T-helper 2 cell treated with Interferon-gamma antibody and Interleukin-4, amounts not matched to agents 5 μg/mL and 100 μg/mL, for 36 hours (primary cell): ENCODE measurements around the gene SOX18.
A peak's percentile ranks its signal among the peaks of the same experiment; 100 is the strongest.
"Not testable (repeated sequence)": the region's sequence is repeated elsewhere in the genome, so short reads cannot be mapped to it uniquely, and the experiment has no call there.

Experiments used
- DNase-seq: peaks from one replicate; pipeline ENCODE4 v3.0.0; 2021; ENCODE audit warnings: low spot score
- H3K27ac Mint-ChIP-seq: one replicate; pipeline ENCODE4 v1.8.0; 2021; ENCODE audit warnings: mild to moderate bottlenecking, mixed read lengths
- H3K27me3 Mint-ChIP-seq: one replicate; pipeline ENCODE4 v1.8.0; 2021; ENCODE audit warnings: low read depth, mixed read lengths
- H3K36me3 Mint-ChIP-seq: one replicate; pipeline ENCODE4 v1.8.0; 2021; ENCODE audit warnings: low read depth, mixed read lengths
- H3K4me1 Mint-ChIP-seq: one replicate; pipeline ENCODE4 v1.8.0; 2021; ENCODE audit warnings: low read depth, mixed read lengths
- H3K4me3 Mint-ChIP-seq: one replicate; pipeline ENCODE4 v1.8.0; 2022; ENCODE audit warnings: mild to moderate bottlenecking, moderate library complexity, mixed read lengths
- H3K9me3 Mint-ChIP-seq: one replicate; pipeline ENCODE4 v1.8.0; 2021; ENCODE audit warnings: mixed read lengths

Gene SOX18

DNA sequence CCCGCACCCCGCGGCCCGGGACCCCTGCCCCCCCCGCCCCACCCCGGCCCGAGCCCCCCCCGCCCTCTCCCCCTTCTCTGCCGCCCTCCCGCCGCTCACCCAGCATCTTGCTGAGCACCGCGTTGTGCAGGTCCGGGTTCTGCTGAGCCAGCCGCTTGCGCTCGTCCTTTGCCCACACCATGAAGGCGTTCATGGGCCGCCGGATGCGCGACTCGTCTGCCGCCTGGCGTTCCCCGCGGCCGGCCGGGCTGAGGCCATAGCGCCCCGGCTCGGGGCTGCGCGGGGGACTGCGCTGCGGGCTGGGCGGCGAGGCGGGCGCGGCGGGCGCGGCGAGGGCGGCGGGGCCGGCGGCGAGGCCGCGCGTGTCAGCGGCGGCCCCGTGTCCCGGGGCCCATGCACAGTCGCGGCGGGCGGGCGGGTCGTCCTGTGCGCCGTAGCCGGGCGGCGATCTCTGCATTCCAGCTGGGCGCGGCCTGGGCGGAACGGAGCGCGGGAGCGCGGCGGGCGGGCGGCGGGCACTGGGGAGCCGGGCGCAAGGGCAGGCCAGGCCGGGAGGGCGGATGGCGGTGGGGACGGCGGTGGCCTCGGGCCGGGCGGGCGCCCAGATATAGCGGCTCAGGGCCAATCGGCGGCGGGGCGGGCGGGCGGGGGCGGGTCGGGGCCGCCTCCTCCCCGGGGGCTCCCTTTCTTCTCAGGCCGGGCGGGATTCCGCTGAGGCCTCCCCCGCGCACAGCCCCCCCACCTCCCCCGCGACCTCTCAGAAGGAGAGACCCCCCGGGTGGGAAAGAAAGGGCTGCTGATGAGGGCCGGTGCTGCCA, at the start of gene SOX18:
Gene SOX18, minus strand, starts transcription at position 580 of the 818 bp plus-strand sequence. Its CDS starts 123 bp downstream, at position 457.
- peaks cover 12% of the 10 kb centered on the region for H3K4me1 Mint-ChIP-seq
- H3K36me3 Mint-ChIP-seq, result no peaks in the 10 kb centered on the region
- H3K27ac Mint-ChIP-seq, result no peak within 1 kb of the TSS
- DNase-seq, result peak; percentile 33
- peak within 1 kb of the TSS; percentile 54 for H3K4me3 Mint-ChIP-seq
- H3K9me3 Mint-ChIP-seq, result no peaks in the 10 kb centered on the region
- peaks cover 43% of the 10 kb centered on the region for H3K27me3 Mint-ChIP-seq

DNA sequence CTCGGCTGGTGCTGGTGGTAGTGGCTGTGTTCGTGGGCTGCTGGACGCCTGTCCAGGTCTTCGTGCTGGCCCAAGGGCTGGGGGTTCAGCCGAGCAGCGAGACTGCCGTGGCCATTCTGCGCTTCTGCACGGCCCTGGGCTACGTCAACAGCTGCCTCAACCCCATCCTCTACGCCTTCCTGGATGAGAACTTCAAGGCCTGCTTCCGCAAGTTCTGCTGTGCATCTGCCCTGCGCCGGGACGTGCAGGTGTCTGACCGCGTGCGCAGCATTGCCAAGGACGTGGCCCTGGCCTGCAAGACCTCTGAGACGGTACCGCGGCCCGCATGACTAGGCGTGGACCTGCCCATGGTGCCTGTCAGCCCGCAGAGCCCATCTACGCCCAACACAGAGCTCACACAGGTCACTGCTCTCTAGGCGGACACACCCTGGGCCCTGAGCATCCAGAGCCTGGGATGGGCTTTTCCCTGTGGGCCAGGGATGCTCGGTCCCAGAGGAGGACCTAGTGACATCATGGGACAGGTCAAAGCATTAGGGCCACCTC, 49.1 kb upstream of the SOX18 start:
- Mint-ChIP-seq H3K4me1 (no peaks in the 10 kb centered on the region), H3K36me3 (no peaks in the 10 kb centered on the region), H3K9me3 (peaks cover 5% of the 10 kb centered on the region), H3K4me3 (no peak overlapping the region), H3K27ac (no peak overlapping the region), H3K27me3 (peaks cover 20% of the 10 kb centered on the region)
- no peak for DNase-seq

DNA sequence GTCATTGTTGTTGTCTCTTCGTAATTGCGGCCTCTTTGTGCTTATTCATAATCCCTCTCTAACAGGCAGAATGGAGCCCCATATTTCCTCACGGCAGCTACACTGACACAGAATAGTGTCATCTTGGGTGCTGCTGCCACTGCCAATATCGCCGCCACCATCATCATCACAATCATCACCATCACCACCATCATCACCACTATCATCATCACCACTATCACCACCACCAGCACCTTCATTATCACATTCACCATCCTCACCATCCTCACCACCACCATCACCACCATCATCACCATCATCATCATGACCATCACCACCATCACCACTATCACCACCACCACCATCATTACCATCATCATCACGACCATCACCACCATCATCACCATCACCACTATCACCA, 47.1 kb upstream of the SOX18 start:
- Mint-ChIP-seq H3K9me3 (peaks cover 5% of the 10 kb centered on the region), H3K27ac (no peak overlapping the region), H3K4me3 (no peak overlapping the region), H3K27me3 (peaks cover 10% of the 10 kb centered on the region), H3K4me1 (no peaks in the 10 kb centered on the region), H3K36me3 (no peaks in the 10 kb centered on the region)
- no peak for DNase-seq

DNA sequence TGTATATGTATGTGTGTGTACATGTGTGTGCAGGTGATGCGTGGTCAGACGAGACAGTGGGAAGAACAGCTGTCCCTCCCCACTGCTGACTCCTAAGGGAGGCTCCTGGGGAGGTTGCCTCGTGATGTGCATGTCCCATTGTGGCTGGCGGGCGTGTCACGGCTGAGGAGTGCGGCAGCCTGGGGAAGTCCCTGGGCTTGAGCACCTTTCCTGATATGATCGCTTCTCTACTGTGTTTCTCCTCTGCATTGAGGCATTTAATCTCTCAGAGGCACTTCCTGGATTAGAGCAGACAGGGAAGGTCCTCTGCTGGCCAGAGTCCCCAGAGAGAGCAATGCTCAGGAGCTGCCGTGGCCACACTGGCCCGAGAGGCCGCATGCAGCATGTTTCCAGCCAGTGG, 46.5 kb upstream of the SOX18 start:
- DNase-seq, result no peak
- no peak overlapping the region for H3K27ac Mint-ChIP-seq
- peaks cover 5% of the 10 kb centered on the region for H3K9me3 Mint-ChIP-seq
- peaks cover 4% of the 10 kb centered on the region for H3K27me3 Mint-ChIP-seq
- H3K4me1 Mint-ChIP-seq, result no peaks in the 10 kb centered on the region
- H3K36me3 Mint-ChIP-seq, result no peaks in the 10 kb centered on the region
- no peak overlapping the region for H3K4me3 Mint-ChIP-seq

DNA sequence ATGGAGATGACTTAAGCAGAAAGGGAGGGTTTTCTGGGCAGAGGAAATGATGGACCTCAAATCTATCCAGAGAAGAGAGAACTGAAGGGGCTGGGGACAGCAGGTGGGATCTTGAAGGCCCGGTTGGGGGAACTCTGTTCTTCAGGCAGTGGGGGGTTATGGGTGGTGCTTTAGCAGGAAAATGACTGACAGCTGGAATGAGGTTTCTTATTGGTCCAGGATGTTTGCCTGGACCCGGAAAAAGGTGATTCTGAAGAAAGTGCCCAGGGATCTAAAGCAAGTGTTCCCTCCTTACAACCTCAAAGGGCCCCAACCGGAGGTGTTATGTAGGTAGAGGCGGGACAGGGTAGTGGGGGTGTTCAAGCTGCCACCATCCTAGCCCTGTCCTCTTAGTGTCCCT, 46.0 kb upstream of the SOX18 start:
- Mint-ChIP-seq H3K36me3 (no peaks in the 10 kb centered on the region), H3K4me1 (no peaks in the 10 kb centered on the region), H3K27me3 (no peaks in the 10 kb centered on the region), H3K27ac (no peak overlapping the region), H3K9me3 (peaks cover 5% of the 10 kb centered on the region), H3K4me3 (no peak overlapping the region)
- DNase-seq, result no peak

DNA sequence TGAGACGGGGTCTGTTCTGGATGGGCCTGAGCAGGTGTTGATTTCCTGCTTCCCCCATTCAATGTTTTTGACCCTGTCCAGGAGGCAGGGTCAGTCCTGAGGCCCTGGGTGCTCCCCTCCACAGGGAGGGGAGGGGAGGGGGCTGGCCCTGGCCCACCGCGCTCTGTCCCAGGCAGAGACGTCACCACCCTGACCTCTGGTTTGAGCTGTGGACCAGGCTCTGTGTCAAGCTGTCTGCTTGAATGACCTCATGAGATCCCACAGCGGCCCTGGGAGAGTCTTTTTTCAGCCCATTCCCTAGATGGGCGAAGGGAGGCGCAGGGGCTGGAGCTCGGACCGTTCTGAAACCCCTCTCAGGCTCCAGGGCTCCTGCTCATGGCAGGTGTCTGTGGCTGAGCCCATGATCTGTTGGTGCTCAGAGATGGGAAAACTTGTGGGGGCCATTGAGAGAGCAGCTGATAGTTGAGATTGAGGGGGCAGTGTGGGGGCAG, 43.6 kb upstream of the SOX18 start:
- Mint-ChIP-seq H3K27ac (no peak overlapping the region), H3K9me3 (peaks cover 5% of the 10 kb centered on the region), H3K4me1 (no peaks in the 10 kb centered on the region), H3K36me3 (no peaks in the 10 kb centered on the region), H3K4me3 (no peak overlapping the region), H3K27me3 (peaks cover 5% of the 10 kb centered on the region)
- no peak for DNase-seq

DNA sequence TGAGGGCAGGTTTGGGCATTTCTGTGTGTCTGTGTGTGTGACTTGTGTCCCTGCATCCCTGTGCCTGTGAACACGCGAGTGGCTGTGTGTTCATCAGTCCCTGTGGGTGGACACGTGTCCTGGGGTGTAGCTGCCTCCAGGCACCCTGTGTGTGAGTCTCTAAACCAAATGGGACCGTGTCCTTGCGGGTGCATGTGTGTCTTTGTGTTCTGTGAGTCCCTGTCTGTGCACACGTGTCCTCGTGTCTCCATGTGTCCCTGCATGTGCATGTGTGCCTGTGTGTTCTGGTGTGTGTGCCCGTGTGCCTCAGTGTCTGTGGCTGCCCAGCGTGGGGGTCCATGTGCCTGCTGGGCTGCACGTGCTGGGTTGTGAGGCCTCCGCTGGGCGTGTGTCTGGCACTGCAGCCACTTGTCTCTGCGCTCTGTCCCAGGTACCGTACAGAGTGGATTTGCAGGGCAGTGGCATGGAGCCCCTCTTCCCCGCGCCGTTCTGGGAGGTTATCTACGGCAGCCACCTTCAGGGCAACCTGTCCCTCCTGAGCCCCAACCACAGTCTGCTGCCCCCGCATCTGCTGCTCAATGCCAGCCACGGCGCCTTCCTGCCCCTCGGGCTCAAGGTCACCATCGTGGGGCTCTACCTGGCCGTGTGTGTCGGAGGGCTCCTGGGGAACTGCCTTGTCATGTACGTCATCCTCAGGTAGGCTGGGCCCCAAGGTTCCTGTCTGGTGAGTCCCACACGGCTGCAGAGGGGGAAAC, 43.0 kb upstream of the SOX18 start:
- Mint-ChIP-seq H3K4me1 (no peaks in the 10 kb centered on the region), H3K27ac (no peak overlapping the region), H3K4me3 (no peak overlapping the region), H3K27me3 (peaks cover 5% of the 10 kb centered on the region), H3K9me3 (peaks cover 5% of the 10 kb centered on the region), H3K36me3 (no peaks in the 10 kb centered on the region)
- DNase-seq, result no peak

DNA sequence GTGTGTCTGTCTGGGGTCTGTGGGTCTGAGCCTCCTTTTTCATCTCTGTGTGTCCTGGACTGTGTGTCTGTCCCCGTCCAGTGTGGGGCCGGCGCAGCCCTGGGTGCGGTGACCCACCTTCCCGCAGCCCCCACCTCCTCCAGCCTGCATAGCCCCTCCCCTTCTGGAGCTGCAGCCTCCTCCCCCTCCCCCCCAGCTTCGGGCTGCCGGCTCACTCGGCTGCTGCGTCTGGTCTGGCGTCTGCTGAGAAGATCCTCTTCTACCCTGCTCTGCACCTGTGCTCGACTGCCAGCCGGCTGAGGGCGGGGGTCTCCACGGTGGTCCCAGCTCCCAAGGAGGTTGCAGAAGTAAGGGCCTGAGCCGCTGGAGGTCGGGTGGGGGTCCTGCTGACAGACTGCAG, 42.3 kb upstream of the SOX18 start:
- DNase-seq, result no peak

DNA sequence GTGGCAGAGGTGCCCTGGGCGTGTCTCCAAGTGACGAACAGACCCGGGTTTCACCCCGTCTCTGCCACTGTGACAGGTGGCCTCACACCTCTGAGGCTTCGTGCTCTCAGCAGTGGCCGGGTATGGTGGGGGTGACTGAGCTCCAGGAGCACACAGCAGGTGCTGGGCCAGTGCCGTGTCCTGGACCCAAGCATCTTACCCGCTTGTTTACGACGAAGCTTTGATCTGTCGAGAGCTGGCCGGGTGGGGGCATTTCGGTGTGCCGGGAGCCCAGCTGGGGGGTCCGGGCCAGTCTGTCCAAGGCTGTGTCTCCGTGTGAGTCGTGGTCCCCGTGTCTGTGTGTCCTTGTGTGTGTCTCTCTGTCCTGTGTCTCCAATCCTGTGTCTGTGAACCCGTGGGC, 41.9 kb upstream of the SOX18 start:
- DNase-seq, result no peak
- Mint-ChIP-seq H3K4me1 (no peaks in the 10 kb centered on the region), H3K9me3 (no peaks in the 10 kb centered on the region), H3K27ac (no peak overlapping the region), H3K4me3 (no peak overlapping the region), H3K27me3 (peaks cover 9% of the 10 kb centered on the region), H3K36me3 (no peaks in the 10 kb centered on the region)

More for the DNA sequence above, 42.3 kb upstream of the SOX18 start:
- Mint-ChIP-seq H3K4me3 (no peak overlapping the region), H3K36me3 (no peaks in the 10 kb centered on the region), H3K9me3 (peaks cover 2% of the 10 kb centered on the region), H3K4me1 (no peaks in the 10 kb centered on the region), H3K27me3 (peaks cover 6% of the 10 kb centered on the region), H3K27ac (no peak overlapping the region)

DNA sequence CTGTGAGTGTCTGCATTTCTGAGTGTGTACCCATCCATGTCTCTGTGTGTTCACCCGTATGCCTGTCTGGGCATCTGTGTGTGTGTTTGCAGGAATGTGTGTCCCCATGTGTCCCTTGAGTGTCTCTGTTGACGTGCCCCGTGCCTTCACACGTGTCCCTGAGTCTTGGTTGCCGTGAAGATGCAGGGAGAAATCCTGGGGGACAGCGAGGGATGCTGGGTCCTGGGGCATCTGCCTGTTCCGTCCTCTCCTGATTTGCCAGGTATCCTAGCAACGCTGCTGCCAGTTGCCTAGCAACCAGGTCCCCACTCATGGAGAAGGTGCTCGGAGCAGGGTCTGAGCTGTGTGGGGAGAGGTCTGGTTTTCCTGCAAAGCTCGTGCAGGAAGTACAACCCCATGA, 40.7 kb upstream of the SOX18 start:
- no peak for DNase-seq
- Mint-ChIP-seq H3K27ac (no peak overlapping the region), H3K27me3 (peaks cover 20% of the 10 kb centered on the region), H3K4me3 (no peak overlapping the region), H3K36me3 (no peaks in the 10 kb centered on the region), H3K4me1 (no peaks in the 10 kb centered on the region), H3K9me3 (no peaks in the 10 kb centered on the region)

DNA sequence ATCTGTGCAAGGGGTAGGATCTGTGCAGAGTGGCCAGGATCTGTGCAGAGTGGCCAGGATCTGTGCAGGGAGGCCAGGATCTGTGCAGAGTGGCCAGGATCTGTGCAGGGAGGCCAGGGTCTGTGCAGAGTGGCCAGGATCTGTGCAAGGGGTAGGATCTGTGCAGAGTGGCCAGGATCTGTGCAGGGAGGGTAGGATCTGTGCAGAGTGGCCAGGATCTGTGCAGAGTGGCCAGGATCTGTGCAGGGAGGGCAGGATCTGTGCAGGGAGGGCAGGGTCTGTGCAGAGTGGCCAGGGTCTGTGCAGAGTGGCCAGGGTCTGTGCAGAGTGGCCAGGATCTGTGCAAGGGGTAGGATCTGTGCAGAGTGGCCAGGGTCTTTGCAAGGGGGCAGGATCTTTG, 39.1 kb upstream of the SOX18 start:
- H3K27ac Mint-ChIP-seq, H3K4me3 Mint-ChIP-seq, H3K9me3 Mint-ChIP-seq, DNase-seq, H3K4me1 Mint-ChIP-seq, H3K36me3 Mint-ChIP-seq: not testable (repeated sequence)
- peaks cover 29% of the 10 kb centered on the region for H3K27me3 Mint-ChIP-seq

DNA sequence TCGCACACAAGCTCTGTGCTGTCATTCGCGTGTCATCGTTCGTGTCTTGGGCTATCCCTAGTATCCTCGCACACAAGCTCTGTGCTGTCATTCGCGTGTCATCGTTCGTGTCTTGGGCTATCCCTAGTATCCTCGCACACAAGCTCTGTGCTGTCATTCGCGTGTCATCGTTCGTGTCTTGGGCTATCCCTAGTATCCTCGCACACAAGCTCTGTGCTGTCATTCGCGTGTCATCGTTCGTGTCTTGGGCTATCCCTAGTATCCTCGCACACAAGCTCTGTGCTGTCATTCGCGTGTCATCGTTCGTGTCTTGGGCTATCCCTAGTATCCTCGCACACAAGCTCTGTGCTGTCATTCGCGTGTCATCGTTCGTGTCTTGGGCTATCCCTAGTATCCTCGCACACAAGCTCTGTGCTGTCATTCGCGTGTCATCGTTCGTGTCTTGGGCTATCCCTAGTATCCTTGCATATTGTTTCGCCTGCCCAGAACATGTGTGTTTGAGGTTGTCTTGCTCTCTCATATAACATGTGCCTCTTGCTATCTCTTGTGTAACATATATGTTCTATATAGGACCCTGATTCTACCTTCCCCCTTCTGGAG, 37.9 kb upstream of the SOX18 start:
- H3K27me3 Mint-ChIP-seq, result peaks cover 38% of the 10 kb centered on the region

DNA sequence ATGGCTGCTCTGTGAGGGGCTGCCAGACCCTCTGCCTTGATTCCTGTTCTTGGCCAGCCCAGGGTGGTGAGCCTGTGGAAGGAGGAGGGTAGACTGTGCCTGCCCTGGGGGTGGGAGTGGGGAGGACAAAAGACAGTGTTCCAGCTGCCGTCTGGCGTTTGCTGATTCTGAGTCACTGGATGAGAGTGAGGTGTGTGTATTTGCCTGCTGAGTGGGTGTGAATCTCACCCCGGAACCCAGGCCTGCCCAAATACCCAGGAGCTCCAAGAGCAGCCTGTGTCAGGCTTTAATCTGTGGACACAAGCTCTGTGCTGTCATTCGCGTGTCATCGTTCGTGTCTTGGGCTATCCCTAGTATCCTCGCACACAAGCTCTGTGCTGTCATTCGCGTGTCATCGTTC, 37.4 kb upstream of the SOX18 start:
- no peak overlapping the region for H3K4me3 Mint-ChIP-seq
- H3K36me3 Mint-ChIP-seq, result no peaks in the 10 kb centered on the region
- H3K9me3 Mint-ChIP-seq, result no peaks in the 10 kb centered on the region
- H3K4me1 Mint-ChIP-seq, result peaks cover 13% of the 10 kb centered on the region
- H3K27me3 Mint-ChIP-seq, result peaks cover 43% of the 10 kb centered on the region
- DNase-seq, result no peak
- H3K27ac Mint-ChIP-seq, result no peak overlapping the region

More for the DNA sequence above, 37.9 kb upstream of the SOX18 start:
- peaks cover 12% of the 10 kb centered on the region for H3K4me1 Mint-ChIP-seq
- not testable (repeated sequence) for H3K4me3 Mint-ChIP-seq, DNase-seq, H3K36me3 Mint-ChIP-seq, H3K27ac Mint-ChIP-seq, H3K9me3 Mint-ChIP-seq

DNA sequence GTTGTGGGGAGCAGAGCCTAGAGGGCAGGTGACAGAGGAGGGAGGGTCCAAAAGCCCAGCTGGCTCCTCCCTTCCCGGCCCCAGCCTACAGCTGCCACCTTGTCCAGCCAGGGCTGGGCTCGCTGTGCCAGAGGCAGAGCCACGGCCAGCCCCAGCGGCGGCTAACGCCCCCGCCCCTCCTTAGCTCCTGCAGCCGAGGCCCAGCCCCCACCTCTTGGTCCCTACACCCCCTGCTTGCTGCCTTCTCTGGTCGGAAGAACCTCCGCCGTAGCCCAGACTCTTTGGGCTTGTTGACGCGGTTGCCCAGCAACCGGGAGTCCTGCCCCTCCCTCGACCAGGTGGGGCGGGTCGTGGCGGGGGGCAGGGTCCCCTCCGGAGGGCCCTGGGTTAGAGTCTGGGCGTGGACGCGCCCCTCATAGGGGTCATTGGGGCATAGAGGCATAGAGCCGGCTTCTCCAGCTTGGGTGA, 35.3 kb upstream of the SOX18 start:
- Mint-ChIP-seq H3K27ac (no peak overlapping the region), H3K9me3 (no peaks in the 10 kb centered on the region), H3K4me1 (peaks cover 23% of the 10 kb centered on the region), H3K4me3 (peak overlapping the region; percentile 82), H3K27me3 (peaks cover 46% of the 10 kb centered on the region), H3K36me3 (no peaks in the 10 kb centered on the region)
- DNase-seq, result no peak
